Measurements from ENCODE around the gene DHX29. TPM values are rescaled to one million over a fixed set of nuclear protein-coding genes. Genes with fewer than 3 reads are reported as not detected.
"Not testable (repeated sequence)": the region's sequence is repeated elsewhere in the genome, so short reads cannot be mapped to it uniquely, and the experiment has no call there.

Gene DHX29
- total RNA-seq, 1 donor from 2014 or later, result 21.1 TPM

DNA sequence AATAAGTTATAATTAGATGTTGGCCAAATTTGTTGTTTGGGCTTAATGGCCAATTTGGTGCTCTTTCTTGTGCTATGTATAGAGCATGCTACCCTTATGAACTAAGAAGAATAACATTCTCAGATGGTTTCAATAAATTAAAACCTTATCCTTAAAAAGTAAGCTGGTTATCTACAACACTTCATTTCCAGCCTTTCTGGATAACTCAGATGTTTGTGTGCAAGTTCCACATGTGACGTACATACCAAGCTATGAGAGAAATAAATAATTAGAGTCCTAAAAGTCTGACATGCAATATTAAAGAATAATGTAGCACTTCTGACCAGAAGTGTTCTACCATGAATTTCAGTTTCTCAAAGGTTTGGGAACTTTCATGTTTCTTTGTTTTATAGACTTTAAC is 12.0 kb upstream of the DHX29 start:
- intact Hi-C loops (cut with micrococcal nuclease), result no loop called here

- intact Hi-C loops (cut with micrococcal nuclease), result not testable (repeated sequence)
These were observed 10.7 kb upstream of the DHX29 start for GRCh38 chr5:55318237-55318636.

GRCh38 chr5:55316837-55317236 is 9.3 kb upstream of the DHX29 start:
- intact Hi-C loops (cut with micrococcal nuclease), result no loop called here

- intact Hi-C loops (cut with micrococcal nuclease), result no loop called here
These were observed 8.8 kb upstream of the DHX29 start for GRCh38 chr5:55316289-55316688.

- intact Hi-C loops (cut with micrococcal nuclease), result no loop called here
These were observed 6.5 kb upstream of the DHX29 start for GRCh38 chr5:55313870-55314617.

DNA sequence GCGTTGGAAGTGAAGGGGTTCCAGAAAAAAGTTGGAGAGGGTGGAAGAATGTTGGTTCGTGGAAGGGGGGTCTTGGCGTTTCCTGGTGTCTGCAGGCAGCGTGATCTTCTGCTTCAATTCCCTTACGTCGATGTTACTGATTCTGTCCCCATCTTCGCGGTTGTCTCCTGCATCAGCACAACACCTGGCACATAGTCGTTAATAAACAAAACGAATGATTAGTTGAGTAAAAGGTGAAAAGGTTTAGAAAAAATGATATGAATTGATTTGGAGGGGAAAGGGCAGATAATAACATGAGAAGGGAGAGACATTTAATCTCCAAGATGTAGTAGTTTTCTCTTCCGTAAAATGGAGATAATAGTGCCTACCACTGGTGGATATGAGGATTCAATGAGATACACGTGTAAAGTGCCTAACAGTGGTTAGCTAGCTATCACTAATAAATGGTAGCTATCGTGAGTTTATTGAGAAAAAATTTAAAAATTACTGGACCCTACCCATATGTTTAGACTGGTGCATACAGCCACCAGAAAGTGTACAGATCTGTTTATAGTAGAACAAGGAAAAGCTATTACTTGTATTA is 851 bp upstream of the DHX29 start:
- intact Hi-C loops (cut with micrococcal nuclease), result loop anchor here (1.0 to 10.0 kb wide), 6 partner anchors 404 to 1866 kb away; partner anchors contain the start of genes ARL15, GPBP1, MAP3K1 and SLC38A9

DNA sequence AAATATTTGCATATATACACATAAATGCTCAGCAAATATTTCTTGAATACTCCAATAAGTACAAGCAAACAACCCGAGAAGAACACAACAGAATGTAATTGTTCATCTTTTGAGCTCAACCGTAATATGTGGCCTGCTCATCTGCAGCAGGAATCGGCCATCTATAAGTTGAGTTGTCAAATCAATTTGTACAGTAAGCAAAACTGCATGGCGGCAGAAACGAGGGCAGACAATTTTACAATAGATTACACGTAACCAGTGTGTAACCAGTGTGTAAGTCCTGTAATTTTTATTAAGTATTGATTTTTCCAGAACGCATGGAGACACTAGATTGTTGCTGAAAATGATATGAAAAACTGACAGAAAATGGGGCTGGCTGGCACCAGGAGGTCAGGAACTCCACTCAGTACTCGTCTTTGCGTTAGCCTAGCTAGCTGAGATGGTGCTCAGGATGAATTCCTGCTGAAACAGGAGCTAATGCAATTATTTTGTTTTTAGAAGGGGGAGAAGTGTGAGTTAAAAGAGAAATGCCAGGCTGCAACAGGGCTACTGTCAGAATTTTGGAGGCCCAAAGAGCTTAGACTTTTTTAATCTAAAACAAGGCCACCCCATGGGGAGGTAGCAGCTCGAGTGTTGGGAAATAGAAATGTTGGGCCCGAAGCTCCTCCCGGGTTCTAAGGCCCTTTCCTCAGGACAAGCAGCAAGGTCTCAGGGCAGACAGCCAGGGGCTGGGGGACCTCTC is 682 bp downstream of the DHX29 start:
- intact Hi-C loops (cut with micrococcal nuclease), result loop anchor here (1.0 to 10.0 kb wide), 9 partner anchors 74 to 1645 kb away; partner anchors contain the start of genes ARL15, CCNO, MAP3K1 and MIER3

GRCh38 chr5:55305345-55305744 is 2.1 kb downstream of the DHX29 start:
- intact Hi-C loops (cut with micrococcal nuclease), result loop anchor here (2.0 to 10.0 kb wide), 5 partner anchors 597 to 1512 kb away; partner anchors contain the start of genes ARL15, MAP3K1 and SNX18

GRCh38 chr5:55304584-55304983 is 2.9 kb downstream of the DHX29 start:
- intact Hi-C loops (cut with micrococcal nuclease), result loop anchor here (2.0 to 10.0 kb wide), 2 partner anchors 788 to 900 kb away; partner anchors contain the start of gene SNX18

DNA sequence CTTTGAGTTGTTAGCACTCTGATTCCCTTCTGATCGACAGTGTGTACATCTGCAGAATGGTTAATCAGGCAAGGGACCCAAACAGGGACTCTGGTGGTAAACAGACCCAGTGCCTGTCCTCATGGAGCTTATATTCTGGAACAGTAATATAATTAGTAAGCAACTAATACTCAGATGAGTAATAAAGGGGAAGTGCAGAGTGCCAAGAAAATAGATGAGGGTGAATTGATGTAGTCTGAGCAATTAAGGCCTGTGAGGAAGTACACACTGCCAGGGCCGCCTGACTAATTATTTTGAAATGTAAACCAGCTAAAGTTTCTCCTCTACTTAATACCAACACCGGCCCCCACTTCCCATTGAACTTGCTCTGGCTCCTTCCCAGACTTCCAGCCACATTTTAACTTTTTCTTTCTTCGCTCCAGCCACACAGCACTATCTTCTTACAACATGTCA is 4.2 kb downstream of the DHX29 start:
- intact Hi-C loops (cut with micrococcal nuclease), result loop anchor here (10.0 kb wide), 1 partner anchor 902 kb away; no protein-coding TSS in a partner anchor

- intact Hi-C loops (cut with micrococcal nuclease), result loop anchor here (10.0 kb wide), 1 partner anchor 904 kb away; no protein-coding TSS in a partner anchor
These were observed 6.6 kb downstream of the DHX29 start for GRCh38 chr5:55300890-55301289.

- intact Hi-C loops (cut with micrococcal nuclease), result no loop called here
These were observed 12.6 kb downstream of the DHX29 start for GRCh38 chr5:55294935-55295334.

DNA sequence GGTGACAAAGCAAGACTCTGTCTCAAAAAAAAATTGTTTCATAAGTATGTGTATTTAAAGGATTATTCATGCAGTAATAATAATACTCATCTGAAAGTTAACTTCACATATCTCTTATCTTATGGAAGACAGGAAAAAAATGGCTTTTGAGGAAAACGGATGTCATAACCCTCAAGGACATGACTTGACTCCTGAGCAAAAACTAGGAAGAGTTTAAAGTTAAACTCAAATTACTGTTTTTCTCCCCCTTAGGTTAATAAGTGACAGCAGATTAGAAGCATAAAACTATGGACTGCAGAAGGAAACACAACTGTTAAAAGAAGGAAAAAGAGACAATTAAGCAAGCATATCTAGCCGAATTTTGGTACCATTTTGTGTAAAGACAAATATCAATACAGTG is 16.5 kb downstream of the DHX29 start:
- intact Hi-C loops (cut with micrococcal nuclease), result no loop called here

DNA sequence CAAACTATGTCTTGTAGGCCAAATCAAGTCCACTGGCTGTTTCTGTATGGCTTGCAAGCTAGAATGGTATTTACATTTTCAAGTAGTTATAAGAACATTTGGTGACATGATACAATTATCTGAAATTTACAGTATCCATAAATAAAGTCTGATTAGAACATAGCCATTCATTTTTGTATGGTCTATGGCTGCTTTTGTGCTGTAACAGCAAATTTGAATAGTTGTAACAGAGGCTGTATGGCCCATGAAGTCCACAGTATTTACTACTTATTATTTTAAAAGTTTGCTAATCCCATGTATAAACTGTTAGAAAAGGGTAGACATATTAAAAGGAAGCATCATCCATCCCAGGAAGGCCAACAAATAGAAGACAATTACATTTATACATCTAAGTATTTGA is 17.7 kb downstream of the DHX29 start:
- intact Hi-C loops (cut with micrococcal nuclease), result no loop called here

DNA sequence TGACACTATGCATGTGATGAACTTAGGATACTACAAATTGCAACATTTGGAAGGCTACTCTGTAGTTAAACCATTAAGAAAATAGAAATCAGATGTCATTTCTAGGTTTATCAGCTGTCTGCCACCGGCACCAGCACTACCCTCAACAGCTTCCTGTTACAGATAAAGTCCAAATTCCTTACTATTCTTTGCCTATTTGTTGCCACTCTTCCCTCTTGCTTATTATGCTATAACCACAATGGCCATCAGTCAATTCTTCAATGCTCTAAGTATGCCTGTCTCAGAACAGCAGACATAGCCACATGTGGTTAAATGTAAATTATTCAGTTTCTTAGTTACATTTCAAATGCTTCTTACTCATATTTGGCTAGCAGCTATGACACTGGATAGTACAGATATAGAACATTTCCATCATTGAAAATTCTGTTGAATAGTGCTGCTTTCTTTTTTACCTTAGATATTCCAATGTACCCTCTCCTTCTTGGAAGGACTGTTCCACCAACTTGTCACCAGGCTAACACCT is 21.0 kb downstream of the DHX29 start:
- intact Hi-C loops (cut with micrococcal nuclease), result no loop called here

- intact Hi-C loops (cut with micrococcal nuclease), result no loop called here
These were observed 28.7 kb downstream of the DHX29 start for GRCh38 chr5:55278778-55279177.

DNA sequence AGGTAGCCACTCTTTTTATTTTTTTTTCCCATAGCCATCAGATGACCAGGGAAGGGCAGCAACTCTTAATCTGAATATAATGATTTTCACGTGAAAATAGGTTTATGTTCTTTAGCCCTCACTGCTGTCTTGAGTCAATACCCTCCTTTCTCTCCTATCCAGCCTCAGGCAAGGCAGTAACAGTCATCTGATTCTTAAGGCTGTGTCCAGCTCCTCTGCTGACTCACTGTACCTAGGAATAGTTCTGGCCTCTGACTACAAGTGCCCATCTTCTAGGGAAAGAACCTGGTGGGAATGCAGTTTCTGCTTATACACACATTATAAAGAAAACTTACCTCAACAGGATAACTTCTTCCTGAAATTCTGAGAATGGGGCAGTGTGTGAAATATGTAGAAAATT is 30.7 kb downstream of the DHX29 start:
- intact Hi-C loops (cut with micrococcal nuclease), result no loop called here

DNA sequence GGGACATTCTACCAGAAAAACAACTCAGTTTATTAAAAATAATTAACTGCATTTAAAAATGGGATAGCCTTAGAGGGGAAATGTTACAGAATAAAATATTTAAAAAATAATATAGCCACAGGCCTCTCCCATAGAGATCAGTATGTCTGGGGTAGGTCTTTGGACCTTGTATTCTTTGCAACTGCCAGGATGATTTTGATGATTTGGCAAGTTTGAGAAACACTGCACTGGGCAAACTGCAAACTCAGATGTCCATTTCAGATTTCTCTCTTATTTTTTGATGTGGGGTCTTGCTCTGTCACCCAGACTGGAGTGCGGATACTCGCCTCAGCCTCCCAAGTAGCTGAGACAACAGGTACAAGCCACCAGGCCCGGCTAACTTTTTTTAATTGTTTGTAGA is 49.2 kb downstream of the DHX29 start:
- intact Hi-C loops (cut with micrococcal nuclease), result no loop called here

DNA sequence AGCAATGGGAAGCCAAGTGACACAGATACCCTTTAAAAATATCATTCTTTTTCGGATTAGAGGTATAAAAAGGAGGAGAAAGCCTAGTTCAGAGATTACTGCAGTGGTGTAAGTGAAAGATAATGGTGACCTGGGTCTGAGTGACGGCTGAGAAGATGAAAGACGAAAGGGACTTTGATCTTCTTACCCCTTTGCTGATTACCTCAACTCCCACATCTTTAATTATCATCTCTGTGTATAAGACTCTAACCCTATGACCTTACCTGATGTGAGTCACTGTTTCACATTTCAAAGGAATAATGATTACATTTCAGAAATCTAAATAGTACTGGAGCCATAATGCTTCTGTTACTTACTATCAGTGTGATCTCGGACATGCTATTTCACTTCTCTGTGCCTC is 52.7 kb downstream of the DHX29 start:
- intact Hi-C loops (cut with micrococcal nuclease), result no loop called here

DNA sequence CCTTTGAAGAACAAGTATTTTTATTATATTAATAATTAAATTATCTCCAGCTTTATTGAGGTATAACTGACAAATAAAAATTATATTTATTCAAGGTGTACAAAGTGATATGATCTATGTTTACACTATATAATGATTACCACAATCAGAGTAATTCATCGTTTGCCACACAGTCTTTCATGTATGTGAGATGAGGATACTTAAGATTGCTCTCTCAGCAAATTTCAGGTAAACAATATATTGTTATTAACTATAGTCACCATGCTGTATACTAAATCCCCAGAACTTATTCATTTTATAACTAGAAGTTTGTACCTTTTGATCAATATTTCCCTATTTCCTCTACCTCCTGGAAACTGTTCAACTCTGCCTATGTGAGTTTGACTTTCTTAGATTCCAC is 57.4 kb downstream of the DHX29 start:
- intact Hi-C loops (cut with micrococcal nuclease), result no loop called here

- intact Hi-C loops (cut with micrococcal nuclease), result no loop called here
These were observed 65.7 kb downstream of the DHX29 start for GRCh38 chr5:55241746-55242145.

GRCh38 chr5:55236800-55237199 is 70.7 kb downstream of the DHX29 start:
- intact Hi-C loops (cut with micrococcal nuclease), result no loop called here

All from T-helper 1 cell treated with Interleukin-12 subunit alpha and Interleukin-12 subunit beta and Interleukin-4 antibody, amounts not matched to agents 30 ng/mL and 1 ng/mL, for 36 hours (primary cell).